Activated T-helper 1 cell treated with anti-CD3 and anti-CD28 coated beads, Interleukin-12 subunit alpha, Interleukin-12 subunit beta, Interleukin-2, Interleukin-4 antibody, amounts not matched to agents 30 ng/mL and 10 ng/mL and 1 ng/mL, durations not matched to agents 14 hours and 24 hours and 36 hours (primary cell): ENCODE measurements around the gene FPR1. TPM values are rescaled to one million over a fixed set of nuclear protein-coding genes. Genes with fewer than 3 reads are reported as not detected.
A peak's percentile ranks its signal among the peaks of the same experiment; 100 is the strongest.
"Not testable (repeated sequence)": the region's sequence is repeated elsewhere in the genome, so short reads cannot be mapped to it uniquely, and the experiment has no call there.

Experiments
- DNase-seq: peaks from one replicate; pipeline ENCODE4 v3.0.0; 2021; ENCODE audit warnings: low spot score
- H3K27ac Mint-ChIP-seq: one replicate; pipeline ENCODE4 v1.8.0; 2021; ENCODE audit warnings: mild to moderate bottlenecking, mixed read lengths
- H3K27me3 Mint-ChIP-seq: one replicate; pipeline ENCODE4 v1.8.0; 2022; ENCODE audit warnings: mild to moderate bottlenecking, moderate library complexity, mixed read lengths; ENCODE audit not compliant: insufficient read depth
- H3K36me3 Mint-ChIP-seq: one replicate; pipeline ENCODE4 v1.8.0; 2021; ENCODE audit warnings: low read depth, mixed read lengths
- H3K4me1 Mint-ChIP-seq: one replicate; pipeline ENCODE4 v1.8.0; 2021; ENCODE audit warnings: low read depth, mixed read lengths
- H3K4me3 Mint-ChIP-seq: one replicate; pipeline ENCODE4 v1.8.0; 2021; ENCODE audit warnings: mild to moderate bottlenecking, moderate library complexity, mixed read lengths
- H3K9me3 Mint-ChIP-seq: one replicate; pipeline ENCODE4 v1.8.0; 2021; ENCODE audit warnings: mixed read lengths
- intact Hi-C: fragments of 100-400 bp; cut with micrococcal nuclease; formaldehyde crosslinking; loops from one replicate; pipeline ENCODE4 v1.15.1; 2024
- total RNA-seq: library from RNA; stranded (reverse); gene quantifications from 2 replicates; pipeline ENCODE4 v1.2.3, GENCODE V29; 2022

Gene FPR1
- total RNA-seq, 1 donor from 2014 or later: not detected

- H3K4me1 Mint-ChIP-seq: no peaks in the 10 kb centered on the region
- H3K4me3 Mint-ChIP-seq: no peak overlapping the region
- H3K27me3 Mint-ChIP-seq: no peaks in the 10 kb centered on the region
- no peak for DNase-seq
- peaks cover 2% of the 10 kb centered on the region for H3K36me3 Mint-ChIP-seq
- intact Hi-C loops: no loop called here
- peaks cover 23% of the 10 kb centered on the region for H3K9me3 Mint-ChIP-seq
- H3K27ac Mint-ChIP-seq: no peak overlapping the region
These were observed 36.4 kb upstream of the FPR1 start for GRCh38 chr19:51788029-51788428.

GRCh38 chr19:51786646-51787494 is 35.2 kb upstream of the FPR1 start:
- no peak for DNase-seq
- no peaks in the 10 kb centered on the region for H3K4me1 Mint-ChIP-seq
- no peak overlapping the region for H3K4me3 Mint-ChIP-seq
- intact Hi-C loops: no loop called here
- H3K36me3 Mint-ChIP-seq: peaks cover 2% of the 10 kb centered on the region
- H3K9me3 Mint-ChIP-seq: peaks cover 20% of the 10 kb centered on the region
- H3K27ac Mint-ChIP-seq: no peak overlapping the region
- H3K27me3 Mint-ChIP-seq: no peaks in the 10 kb centered on the region

GRCh38 chr19:51784922-51785690 is 33.4 kb upstream of the FPR1 start:
- peak; percentile 6 for DNase-seq
- intact Hi-C loops: no loop called here
- Mint-ChIP-seq H3K27me3 (no peaks in the 10 kb centered on the region), H3K4me3 (no peak overlapping the region), H3K27ac (no peak overlapping the region), H3K36me3 (peaks cover 2% of the 10 kb centered on the region), H3K9me3 (peaks cover 11% of the 10 kb centered on the region), H3K4me1 (no peaks in the 10 kb centered on the region)

GRCh38 chr19:51784109-51784785 is 32.6 kb upstream of the FPR1 start:
- DNase-seq: no peak
- no peaks in the 10 kb centered on the region for H3K4me1 Mint-ChIP-seq
- peaks cover 11% of the 10 kb centered on the region for H3K9me3 Mint-ChIP-seq
- intact Hi-C loops: no loop called here
- H3K36me3 Mint-ChIP-seq: peaks cover 2% of the 10 kb centered on the region
- no peak overlapping the region for H3K4me3 Mint-ChIP-seq
- no peaks in the 10 kb centered on the region for H3K27me3 Mint-ChIP-seq
- H3K27ac Mint-ChIP-seq: no peak overlapping the region

- H3K36me3 Mint-ChIP-seq: peaks cover 2% of the 10 kb centered on the region
- H3K27ac Mint-ChIP-seq: no peak overlapping the region
- intact Hi-C loops: no loop called here
- DNase-seq: no peak
- no peak overlapping the region for H3K4me3 Mint-ChIP-seq
- no peaks in the 10 kb centered on the region for H3K27me3 Mint-ChIP-seq
- peaks cover under 1% of the 10 kb centered on the region for H3K4me1 Mint-ChIP-seq
- H3K9me3 Mint-ChIP-seq: peaks cover 8% of the 10 kb centered on the region
These were observed 31.7 kb upstream of the FPR1 start for GRCh38 chr19:51783372-51783771.

GRCh38 chr19:51781999-51782398 is 30.3 kb upstream of the FPR1 start:
- intact Hi-C loops: no loop called here
- H3K27ac Mint-ChIP-seq: no peak overlapping the region
- peaks cover 8% of the 10 kb centered on the region for H3K4me1 Mint-ChIP-seq
- no peaks in the 10 kb centered on the region for H3K36me3 Mint-ChIP-seq
- DNase-seq: no peak
- no peak overlapping the region for H3K4me3 Mint-ChIP-seq
- no peaks in the 10 kb centered on the region for H3K9me3 Mint-ChIP-seq
- H3K27me3 Mint-ChIP-seq: no peaks in the 10 kb centered on the region

- intact Hi-C loops: no loop called here
- Mint-ChIP-seq H3K9me3 (no peaks in the 10 kb centered on the region), H3K27ac (no peak overlapping the region), H3K4me1 (peaks cover 8% of the 10 kb centered on the region), H3K27me3 (peaks cover 2% of the 10 kb centered on the region), H3K36me3 (no peaks in the 10 kb centered on the region), H3K4me3 (no peak overlapping the region)
- no peak for DNase-seq
These were observed 28.6 kb upstream of the FPR1 start for GRCh38 chr19:51780270-51780669.

- peaks cover 8% of the 10 kb centered on the region for H3K4me1 Mint-ChIP-seq
- no peaks in the 10 kb centered on the region for H3K9me3 Mint-ChIP-seq
- H3K4me3 Mint-ChIP-seq: no peak overlapping the region
- H3K27me3 Mint-ChIP-seq: peaks cover 2% of the 10 kb centered on the region
- no peak overlapping the region for H3K27ac Mint-ChIP-seq
- DNase-seq: no peak
- intact Hi-C loops: loop anchor here (10.0 kb wide), 1 partner anchor 115 kb away; no protein-coding TSS in a partner anchor
- no peaks in the 10 kb centered on the region for H3K36me3 Mint-ChIP-seq
These were observed 28.0 kb upstream of the FPR1 start for GRCh38 chr19:51779703-51780102.

- H3K9me3 Mint-ChIP-seq: no peaks in the 10 kb centered on the region
- H3K27me3 Mint-ChIP-seq: peaks cover 2% of the 10 kb centered on the region
- no peak overlapping the region for H3K27ac Mint-ChIP-seq
- intact Hi-C loops: loop anchor here (10.0 kb wide), 1 partner anchor 114 kb away; no protein-coding TSS in a partner anchor
- no peak for DNase-seq
- peaks cover 8% of the 10 kb centered on the region for H3K4me1 Mint-ChIP-seq
- no peaks in the 10 kb centered on the region for H3K36me3 Mint-ChIP-seq
- no peak overlapping the region for H3K4me3 Mint-ChIP-seq
These were observed 27.5 kb upstream of the FPR1 start for GRCh38 chr19:51779181-51779580.

GRCh38 chr19:51777570-51778462 is 26.1 kb upstream of the FPR1 start:
- peak; percentile 11 for DNase-seq
- peaks cover 8% of the 10 kb centered on the region for H3K4me1 Mint-ChIP-seq
- H3K27ac Mint-ChIP-seq: peak overlapping the region; percentile 32
- no peaks in the 10 kb centered on the region for H3K36me3 Mint-ChIP-seq
- intact Hi-C loops: loop anchor here (10.0 kb wide), 1 partner anchor 113 kb away; no protein-coding TSS in a partner anchor
- peaks cover 2% of the 10 kb centered on the region for H3K27me3 Mint-ChIP-seq
- no peak overlapping the region for H3K4me3 Mint-ChIP-seq
- no peaks in the 10 kb centered on the region for H3K9me3 Mint-ChIP-seq

- not testable (repeated sequence) for H3K27ac Mint-ChIP-seq, H3K27me3 Mint-ChIP-seq, H3K36me3 Mint-ChIP-seq, H3K9me3 Mint-ChIP-seq, DNase-seq, H3K4me3 Mint-ChIP-seq, H3K4me1 Mint-ChIP-seq
- intact Hi-C loops: loop anchor here (10.0 kb wide), 1 partner anchor 112 kb away; no protein-coding TSS in a partner anchor
These were observed 24.9 kb upstream of the FPR1 start for GRCh38 chr19:51776561-51776960.

GRCh38 chr19:51772977-51773376 is 21.3 kb upstream of the FPR1 start:
- intact Hi-C loops: loop anchor here (10.0 kb wide), 1 partner anchor 108 kb away; no protein-coding TSS in a partner anchor
- Mint-ChIP-seq H3K27me3 (peaks cover 2% of the 10 kb centered on the region), H3K27ac (no peak overlapping the region)

More at GRCh38 chr19:51772977-51773376, 21.3 kb upstream of the FPR1 start:
- DNase-seq: no peak
- Mint-ChIP-seq H3K4me3 (no peak overlapping the region), H3K9me3 (peaks cover 4% of the 10 kb centered on the region), H3K36me3 (no peaks in the 10 kb centered on the region), H3K4me1 (peaks cover 3% of the 10 kb centered on the region)
